Tibial artery (tissue), 4 donors: ENCODE data around the gene PERM1.
"Not testable (repeated sequence)": the region's sequence is repeated elsewhere in the genome, so short reads cannot be mapped to it uniquely, and the experiment has no call there.

Experiments
- DNase-seq, 2 donors: peaks; one replicate each; pipeline ENCODE4 v3.0.0-alpha.2; 2019
- H3K27ac ChIP-seq, 2 donors: fragments of 200-600 bp; sonication (generic) in 1 of 2; 1 replicate in 1 of 2; 2 replicates in 1 of 2; pipeline ENCODE4 v1.5.1; 2018 to 2019; ENCODE audit warnings: mild to moderate bottlenecking in 1 of 2
- H3K27me3 ChIP-seq, 2 donors: fragments of 200-600 bp; sonication (generic) in 1 of 2; one replicate each; pipeline versions ENCODE4 v1.5.1 to v1.6.0; 2016 to 2019
- H3K36me3 ChIP-seq, 3 donors: fragments of 200-600 bp; sonication (generic) in 2 of 3; one replicate each; pipeline ENCODE4 v1.5.1; 2016 to 2019; ENCODE audit warnings: mild to moderate bottlenecking in 2 of 3
- H3K4me1 ChIP-seq, 4 donors: fragments of 200-600 bp; sonication (generic) in 2 of 4; 1 replicate in 3 of 4; 2 replicates in 1 of 4; pipeline ENCODE4 v1.5.1; 2016 to 2019
- H3K4me3 ChIP-seq, 2 donors: fragments of 200-600 bp; sonication (generic) in 1 of 2; 1 replicate in 1 of 2; 2 replicates in 1 of 2; pipeline ENCODE4 v1.5.1; 2018 to 2019; ENCODE audit warnings: mild to moderate bottlenecking in 2 of 2
- H3K9me3 ChIP-seq, 3 donors: fragments of 200-600 bp; sonication (generic) in 1 of 3; one replicate each; pipeline ENCODE4 v1.5.1; 2016 to 2019
- intact Hi-C: fragments of 100-400 bp; cut with DNase I; formaldehyde crosslinking; loops from one replicate; pipeline ENCODE4 v1.15.0; 2023; ENCODE audit warnings: low total_unique reads
- TF ChIP-seq, protein P1 (sequence below), 2 experiments: fragments of 200-600 bp in 1 of 2; fragments of 450-650 bp in 1 of 2; IDR thresholded peaks; one replicate each; pipeline ENCODE4 v1.5.1; 2017 to 2019; ENCODE audit warnings: antibody characterized with exemption in 2 of 2, mild to moderate bottlenecking in 1 of 2, moderate library complexity in 1 of 2

The PERM1 gene

DNA sequence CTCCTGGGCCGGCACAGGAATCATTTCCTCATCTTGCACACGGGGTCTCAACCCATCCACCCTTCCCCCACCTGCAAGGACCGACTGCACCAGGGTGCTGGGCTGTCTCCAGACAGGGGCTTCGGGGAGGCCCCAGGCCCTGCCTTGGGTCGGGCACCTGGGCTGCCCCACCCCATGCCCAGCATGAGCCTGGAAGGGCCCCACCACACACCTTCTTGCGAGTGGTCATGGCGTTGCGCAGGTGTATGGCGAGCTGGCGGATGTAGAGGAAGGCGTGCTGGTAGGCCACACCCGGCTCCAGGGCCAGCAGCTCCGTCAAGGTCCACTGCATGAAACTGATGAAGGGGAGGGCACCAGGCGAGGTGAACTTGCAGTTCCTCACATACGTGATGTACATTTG lies 29.7 kb downstream of the PERM1 start:
- Histone ChIP-seq H3K4me3 (no peak overlapping the region), H3K36me3 (peaks cover 68 to 100% (median 96%) of the 10 kb centered on the region in 3 donors), H3K9me3 (no peaks in the 10 kb centered on the region), H3K27ac (no peak overlapping the region), H3K27me3 (no peaks in the 10 kb centered on the region), H3K4me1 (peaks cover 0 to 4% (median 2%) of the 10 kb centered on the region in 4 donors)
- intact Hi-C loops, result no loop called here
- DNase-seq, result no peak
- TF ChIP-seq, protein P1, sequence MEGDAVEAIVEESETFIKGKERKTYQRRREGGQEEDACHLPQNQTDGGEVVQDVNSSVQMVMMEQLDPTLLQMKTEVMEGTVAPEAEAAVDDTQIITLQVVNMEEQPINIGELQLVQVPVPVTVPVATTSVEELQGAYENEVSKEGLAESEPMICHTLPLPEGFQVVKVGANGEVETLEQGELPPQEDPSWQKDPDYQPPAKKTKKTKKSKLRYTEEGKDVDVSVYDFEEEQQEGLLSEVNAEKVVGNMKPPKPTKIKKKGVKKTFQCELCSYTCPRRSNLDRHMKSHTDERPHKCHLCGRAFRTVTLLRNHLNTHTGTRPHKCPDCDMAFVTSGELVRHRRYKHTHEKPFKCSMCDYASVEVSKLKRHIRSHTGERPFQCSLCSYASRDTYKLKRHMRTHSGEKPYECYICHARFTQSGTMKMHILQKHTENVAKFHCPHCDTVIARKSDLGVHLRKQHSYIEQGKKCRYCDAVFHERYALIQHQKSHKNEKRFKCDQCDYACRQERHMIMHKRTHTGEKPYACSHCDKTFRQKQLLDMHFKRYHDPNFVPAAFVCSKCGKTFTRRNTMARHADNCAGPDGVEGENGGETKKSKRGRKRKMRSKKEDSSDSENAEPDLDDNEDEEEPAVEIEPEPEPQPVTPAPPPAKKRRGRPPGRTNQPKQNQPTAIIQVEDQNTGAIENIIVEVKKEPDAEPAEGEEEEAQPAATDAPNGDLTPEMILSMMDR (IDR thresholded peaks at IDR 0.05), result no peak

DNA sequence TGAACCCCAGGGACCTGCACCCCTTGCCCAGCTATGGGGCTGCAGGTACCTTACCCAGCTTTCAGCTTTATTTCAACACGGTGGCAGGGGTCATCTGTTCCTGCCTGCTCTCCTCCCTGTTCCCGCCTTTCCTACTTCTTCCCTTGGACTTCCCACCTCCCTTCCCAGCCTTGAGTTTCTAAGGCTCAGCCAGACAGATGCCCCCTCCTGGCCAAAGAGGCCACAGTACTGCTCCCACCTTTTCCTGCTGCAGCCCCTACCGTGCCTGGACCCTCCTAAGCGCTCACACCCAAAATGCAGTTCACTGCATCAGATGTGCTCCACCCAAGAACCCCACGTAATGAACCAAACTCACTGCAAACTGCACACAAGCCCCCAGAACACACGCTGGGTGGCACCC lies 30.5 kb downstream of the PERM1 start:
- H3K4me1 ChIP-seq, result no peaks in the 10 kb centered on the region
- DNase-seq, result no peak
- intact Hi-C loops, result no loop called here
- H3K9me3 ChIP-seq, result no peaks in the 10 kb centered on the region
- H3K4me3 ChIP-seq, result no peak overlapping the region
- H3K36me3 ChIP-seq, result peaks cover 72 to 100% (median 96%) of the 10 kb centered on the region in 3 donors
- no peak overlapping the region for H3K27ac ChIP-seq
- TF ChIP-seq, protein P1 (IDR thresholded peaks at IDR 0.05), result no peak
- H3K27me3 ChIP-seq, result no peaks in the 10 kb centered on the region

DNA sequence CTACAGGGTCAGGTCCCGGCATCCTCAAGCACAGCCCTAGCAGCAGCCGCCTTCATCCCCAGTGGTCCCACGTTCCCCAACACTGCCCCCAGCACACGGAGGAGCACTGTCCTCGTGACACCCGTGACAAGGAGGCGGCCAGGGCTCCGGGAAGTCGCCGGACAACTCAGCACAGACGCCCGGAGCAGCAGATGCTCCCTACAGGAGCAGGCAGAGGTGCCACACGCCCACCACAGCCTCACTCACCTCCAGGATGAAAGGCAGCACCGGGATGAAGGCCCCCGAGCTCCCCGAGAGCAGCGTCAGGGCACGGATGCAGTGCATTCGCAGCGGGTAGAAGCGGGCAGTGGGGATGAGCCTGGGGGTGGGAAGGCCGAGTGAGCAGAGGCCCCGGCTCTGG lies 31.0 kb downstream of the PERM1 start:
- no peak for DNase-seq
- peaks cover 71 to 100% (median 96%) of the 10 kb centered on the region in 3 donors for H3K36me3 ChIP-seq
- TF ChIP-seq, protein P1 (IDR thresholded peaks at IDR 0.05), result no peak
- no peak overlapping the region for H3K27ac ChIP-seq
- no peaks in the 10 kb centered on the region for H3K27me3 ChIP-seq
- H3K4me3 ChIP-seq, result no peak overlapping the region
- intact Hi-C loops, result no loop called here
- no peaks in the 10 kb centered on the region for H3K4me1 ChIP-seq
- no peaks in the 10 kb centered on the region for H3K9me3 ChIP-seq

DNA sequence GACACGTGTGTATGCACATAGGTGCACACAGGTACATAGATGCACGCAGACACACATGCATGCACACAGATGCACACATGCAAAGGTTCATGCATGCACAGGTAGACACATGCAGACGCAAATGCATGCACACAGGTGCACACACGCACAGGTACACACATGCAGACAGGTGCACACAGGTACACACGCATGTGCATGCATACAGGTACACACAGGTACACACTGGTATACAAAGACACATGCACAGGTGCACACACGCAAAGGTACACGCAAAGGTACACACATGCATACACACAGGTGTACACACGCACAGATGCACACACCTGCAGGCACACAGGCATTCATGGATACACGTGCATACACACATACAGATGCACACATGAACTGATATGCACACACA lies 31.6 kb downstream of the PERM1 start:
- Histone ChIP-seq H3K27me3 (no peaks in the 10 kb centered on the region), H3K27ac (no peak overlapping the region), H3K4me1 (no peaks in the 10 kb centered on the region), H3K9me3 (no peaks in the 10 kb centered on the region), H3K4me3 (no peak overlapping the region), H3K36me3 (peaks cover 65 to 100% (median 94%) of the 10 kb centered on the region in 3 donors)
- no peak for DNase-seq
- TF ChIP-seq, protein P1 (IDR thresholded peaks at IDR 0.05), result no peak
- intact Hi-C loops, result no loop called here

DNA sequence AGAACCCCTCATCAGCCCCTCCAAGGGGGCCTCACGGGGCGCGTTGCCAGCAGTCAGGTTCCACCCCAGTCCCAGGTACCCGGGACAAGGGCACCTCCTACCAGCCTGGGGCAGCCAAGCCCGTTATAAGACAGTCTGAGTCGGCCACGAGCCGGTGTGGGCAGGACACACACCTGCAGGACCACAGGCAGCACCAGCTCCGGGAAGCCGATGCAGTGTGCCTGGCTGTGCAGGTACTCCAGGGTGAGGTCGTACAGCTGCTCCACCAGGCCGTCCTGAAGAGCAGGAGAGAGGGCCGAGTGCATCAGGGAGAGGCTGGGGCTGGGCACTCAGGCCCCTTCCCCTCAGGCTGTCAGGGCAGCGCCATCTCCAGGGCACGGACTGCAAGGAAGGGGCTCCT lies 33.9 kb downstream of the PERM1 start:
- TF ChIP-seq, protein P1 (IDR thresholded peaks at IDR 0.05), result no peak
- Histone ChIP-seq H3K4me3 (no peak overlapping the region), H3K27ac (no peak overlapping the region), H3K27me3 (peaks cover 0 to 3% of the 10 kb centered on the region in 2 donors), H3K4me1 (peaks cover 0 to under 1% (median under 1%) of the 10 kb centered on the region in 4 donors), H3K36me3 (peaks cover 42 to 94% (median 77%) of the 10 kb centered on the region in 3 donors), H3K9me3 (no peaks in the 10 kb centered on the region)
- DNase-seq, result no peak
- intact Hi-C loops, result no loop called here

DNA sequence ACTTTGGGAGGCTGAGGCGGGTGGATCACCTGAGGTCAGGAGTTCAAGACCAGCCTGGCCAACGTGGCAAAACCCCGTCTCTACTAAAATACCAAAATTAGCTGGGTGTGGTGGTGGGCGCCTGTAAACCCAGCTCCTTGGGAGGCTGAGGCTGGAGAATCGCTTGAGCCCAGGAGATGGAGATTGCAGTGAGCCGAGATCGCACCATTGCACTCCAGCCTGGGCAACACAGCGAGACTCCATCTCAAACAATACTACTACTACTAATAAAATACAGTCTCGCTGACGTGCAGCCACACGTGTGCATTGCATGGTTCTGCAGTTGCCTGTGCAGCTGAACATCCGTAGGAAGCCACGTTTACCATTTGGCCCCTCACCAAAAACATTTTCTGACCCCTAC lies 35.1 kb downstream of the PERM1 start:
- peaks cover 30 to 82% (median 66%) of the 10 kb centered on the region in 3 donors for H3K36me3 ChIP-seq

More for the DNA sequence above, 35.1 kb downstream of the PERM1 start:
- Histone ChIP-seq H3K4me1 (peaks cover 0 to 12% (median 11%) of the 10 kb centered on the region in 4 donors), H3K27me3 (peaks cover 0 to 15% of the 10 kb centered on the region in 2 donors)
- DNase-seq, H3K4me3 ChIP-seq, H3K27ac ChIP-seq, intact Hi-C loops, H3K9me3 ChIP-seq: not testable (repeated sequence)
